HL-60 (cell line): ENCODE data around the gene CAMTA1.

Source experiments
- DNase-seq, 2 experiments: peaks; one replicate each; pipeline ENCODE4 v3.0.0-alpha.2; 2010 to 2020; ENCODE audit warnings: low read depth in 1 of 2, low spot score in 1 of 2
- H3K27ac ChIP-seq: fragments of 250-450 bp; sonication (Bioruptor Pico); replicated peaks from 2 replicates; pipeline ENCODE4 v1.5.1; 2020; ENCODE audit warnings: mild to moderate bottlenecking, moderate library complexity
- H3K27me3 ChIP-seq: fragments of 250-450 bp; sonication (Bioruptor Pico); 2 replicates; pipeline ENCODE4 v1.5.1; 2021; ENCODE audit warnings: mild to moderate bottlenecking, moderate library complexity; ENCODE audit not compliant: insufficient read depth, poor library complexity, severe bottlenecking
- H3K4me3 ChIP-seq: replicated peaks from 2 replicates; pipeline ENCODE4 v1.5.1; 2011; ENCODE audit warnings: mild to moderate bottlenecking, control low read depth, low read length; ENCODE audit not compliant: insufficient read depth
- GABPA ChIP-seq: IDR thresholded peaks from 2 replicates; pipeline ENCODE4 v1.6.1; 2012; ENCODE audit warnings: low read depth
- POLR2AphosphoS5 ChIP-seq: IDR thresholded peaks from 2 replicates; pipeline ENCODE4 v1.6.1; 2012; ENCODE audit warnings: low read depth
- SPI1 ChIP-seq: IDR thresholded peaks from 2 replicates; pipeline ENCODE4 v1.6.1; 2012; ENCODE audit warnings: low read depth, mild to moderate bottlenecking, borderline replicate concordance
- TF ChIP-seq, protein P1 (sequence below): IDR thresholded peaks from 2 replicates; pipeline ENCODE4 v1.6.1; 2012; ENCODE audit warnings: low read depth; ENCODE audit not compliant: insufficient replicate concordance
- TF ChIP-seq, protein P2 (sequence below): IDR thresholded peaks from one replicate; pipeline ENCODE4 v1.5.1; 2011; ENCODE audit warnings: low read length, control low read depth, inconsistent platforms; ENCODE audit not compliant: insufficient read depth

CAMTA1 gene

DNA sequence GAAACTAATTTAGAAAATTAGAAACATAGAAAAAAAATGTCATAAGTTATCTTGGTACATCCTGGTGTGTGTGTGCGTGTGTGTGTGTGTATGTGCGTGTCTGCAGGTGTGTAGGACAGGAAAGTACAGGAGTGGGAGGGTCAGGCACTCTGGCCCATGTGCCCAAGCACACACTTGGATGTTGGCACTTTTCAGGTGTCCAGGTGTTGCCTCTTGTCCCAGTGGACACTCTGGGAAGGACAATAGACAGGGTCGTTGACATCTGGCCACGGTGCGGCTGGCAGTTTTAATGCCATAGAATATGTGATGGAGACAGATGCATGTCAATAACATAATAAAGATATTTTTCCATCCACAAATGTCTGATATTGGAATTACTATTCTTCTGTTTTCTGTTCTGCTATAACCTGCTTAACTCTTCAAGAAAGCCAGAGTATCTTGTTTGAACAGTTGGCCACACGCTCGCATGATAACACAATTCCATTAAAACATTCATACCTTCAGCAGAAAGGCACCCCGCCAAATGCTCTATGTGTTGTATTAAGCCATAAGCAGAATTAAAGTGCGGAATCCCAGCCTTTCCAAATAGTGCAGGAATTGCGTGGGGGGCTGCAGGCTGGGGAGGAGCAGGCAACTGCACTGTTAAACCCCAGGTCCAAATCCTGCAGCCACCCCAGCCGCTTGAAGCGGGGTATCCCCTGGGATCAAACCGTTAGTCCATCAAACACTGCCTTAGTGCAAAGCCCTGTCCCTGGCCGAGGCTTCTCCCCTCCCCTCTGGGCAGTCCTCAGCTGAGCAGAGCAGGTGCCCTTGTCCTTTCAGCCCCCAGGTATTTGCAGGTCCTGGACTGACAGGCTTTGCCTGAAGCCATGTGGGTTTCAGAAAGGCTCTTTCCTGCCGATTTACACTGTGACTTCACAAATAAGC lies 390.0 kb downstream of the CAMTA1 start:
- H3K4me3 ChIP-seq, result no peak overlapping the region
- H3K27me3 ChIP-seq, result no peaks in the 10 kb centered on the region
- no peak overlapping the region for H3K27ac ChIP-seq
- TF ChIP-seq, protein P1, sequence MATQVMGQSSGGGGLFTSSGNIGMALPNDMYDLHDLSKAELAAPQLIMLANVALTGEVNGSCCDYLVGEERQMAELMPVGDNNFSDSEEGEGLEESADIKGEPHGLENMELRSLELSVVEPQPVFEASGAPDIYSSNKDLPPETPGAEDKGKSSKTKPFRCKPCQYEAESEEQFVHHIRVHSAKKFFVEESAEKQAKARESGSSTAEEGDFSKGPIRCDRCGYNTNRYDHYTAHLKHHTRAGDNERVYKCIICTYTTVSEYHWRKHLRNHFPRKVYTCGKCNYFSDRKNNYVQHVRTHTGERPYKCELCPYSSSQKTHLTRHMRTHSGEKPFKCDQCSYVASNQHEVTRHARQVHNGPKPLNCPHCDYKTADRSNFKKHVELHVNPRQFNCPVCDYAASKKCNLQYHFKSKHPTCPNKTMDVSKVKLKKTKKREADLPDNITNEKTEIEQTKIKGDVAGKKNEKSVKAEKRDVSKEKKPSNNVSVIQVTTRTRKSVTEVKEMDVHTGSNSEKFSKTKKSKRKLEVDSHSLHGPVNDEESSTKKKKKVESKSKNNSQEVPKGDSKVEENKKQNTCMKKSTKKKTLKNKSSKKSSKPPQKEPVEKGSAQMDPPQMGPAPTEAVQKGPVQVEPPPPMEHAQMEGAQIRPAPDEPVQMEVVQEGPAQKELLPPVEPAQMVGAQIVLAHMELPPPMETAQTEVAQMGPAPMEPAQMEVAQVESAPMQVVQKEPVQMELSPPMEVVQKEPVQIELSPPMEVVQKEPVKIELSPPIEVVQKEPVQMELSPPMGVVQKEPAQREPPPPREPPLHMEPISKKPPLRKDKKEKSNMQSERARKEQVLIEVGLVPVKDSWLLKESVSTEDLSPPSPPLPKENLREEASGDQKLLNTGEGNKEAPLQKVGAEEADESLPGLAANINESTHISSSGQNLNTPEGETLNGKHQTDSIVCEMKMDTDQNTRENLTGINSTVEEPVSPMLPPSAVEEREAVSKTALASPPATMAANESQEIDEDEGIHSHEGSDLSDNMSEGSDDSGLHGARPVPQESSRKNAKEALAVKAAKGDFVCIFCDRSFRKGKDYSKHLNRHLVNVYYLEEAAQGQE, result no peak
- TF ChIP-seq SPI1 (no peak), POLR2AphosphoS5 (no peak), GABPA (no peak)
- TF ChIP-seq, protein P2, sequence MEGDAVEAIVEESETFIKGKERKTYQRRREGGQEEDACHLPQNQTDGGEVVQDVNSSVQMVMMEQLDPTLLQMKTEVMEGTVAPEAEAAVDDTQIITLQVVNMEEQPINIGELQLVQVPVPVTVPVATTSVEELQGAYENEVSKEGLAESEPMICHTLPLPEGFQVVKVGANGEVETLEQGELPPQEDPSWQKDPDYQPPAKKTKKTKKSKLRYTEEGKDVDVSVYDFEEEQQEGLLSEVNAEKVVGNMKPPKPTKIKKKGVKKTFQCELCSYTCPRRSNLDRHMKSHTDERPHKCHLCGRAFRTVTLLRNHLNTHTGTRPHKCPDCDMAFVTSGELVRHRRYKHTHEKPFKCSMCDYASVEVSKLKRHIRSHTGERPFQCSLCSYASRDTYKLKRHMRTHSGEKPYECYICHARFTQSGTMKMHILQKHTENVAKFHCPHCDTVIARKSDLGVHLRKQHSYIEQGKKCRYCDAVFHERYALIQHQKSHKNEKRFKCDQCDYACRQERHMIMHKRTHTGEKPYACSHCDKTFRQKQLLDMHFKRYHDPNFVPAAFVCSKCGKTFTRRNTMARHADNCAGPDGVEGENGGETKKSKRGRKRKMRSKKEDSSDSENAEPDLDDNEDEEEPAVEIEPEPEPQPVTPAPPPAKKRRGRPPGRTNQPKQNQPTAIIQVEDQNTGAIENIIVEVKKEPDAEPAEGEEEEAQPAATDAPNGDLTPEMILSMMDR, result no peak
- DNase-seq, result no peak

- Histone ChIP-seq H3K27me3 (no peaks in the 10 kb centered on the region), H3K27ac (no peak overlapping the region), H3K4me3 (no peak overlapping the region)
- DNase-seq, result no peak
- no peak for TF ChIP-seq GABPA
- no peak for TF ChIP-seq SPI1
- TF ChIP-seq POLR2AphosphoS5, result no peak
- TF ChIP-seq, protein P1, result no peak
- TF ChIP-seq, protein P2, result no peak
Observed at GRCh38 chr1:7177021-7177420, 391.8 kb downstream of the CAMTA1 start.

GRCh38 chr1:7177438-7178146 lies 392.3 kb downstream of the CAMTA1 start:
- TF ChIP-seq, protein P2, result no peak
- TF ChIP-seq, protein P1, result no peak
- TF ChIP-seq SPI1 (no peak), GABPA (no peak), POLR2AphosphoS5 (no peak)
- no peak overlapping the region for H3K27ac ChIP-seq
- no peaks in the 10 kb centered on the region for H3K27me3 ChIP-seq
- no peak overlapping the region for H3K4me3 ChIP-seq
- no peak for DNase-seq
